HL-60 (cell line): ENCODE results near the gene TANC1.

ENCODE experiments used
- POLR2AphosphoS5 ChIP-seq: IDR thresholded peaks from 2 replicates; pipeline ENCODE4 v1.6.1; 2012; ENCODE audit warnings: low read depth
- REST ChIP-seq: IDR thresholded peaks from 2 replicates; pipeline ENCODE4 v1.6.1; 2012; ENCODE audit warnings: low read depth; ENCODE audit not compliant: insufficient replicate concordance
- SPI1 ChIP-seq: IDR thresholded peaks from 2 replicates; pipeline ENCODE4 v1.6.1; 2012; ENCODE audit warnings: low read depth, mild to moderate bottlenecking, borderline replicate concordance
- TF ChIP-seq, protein P1 (sequence below): IDR thresholded peaks from one replicate; pipeline ENCODE4 v1.5.1; 2011; ENCODE audit warnings: low read length, control low read depth, inconsistent platforms; ENCODE audit not compliant: insufficient read depth

DNA sequence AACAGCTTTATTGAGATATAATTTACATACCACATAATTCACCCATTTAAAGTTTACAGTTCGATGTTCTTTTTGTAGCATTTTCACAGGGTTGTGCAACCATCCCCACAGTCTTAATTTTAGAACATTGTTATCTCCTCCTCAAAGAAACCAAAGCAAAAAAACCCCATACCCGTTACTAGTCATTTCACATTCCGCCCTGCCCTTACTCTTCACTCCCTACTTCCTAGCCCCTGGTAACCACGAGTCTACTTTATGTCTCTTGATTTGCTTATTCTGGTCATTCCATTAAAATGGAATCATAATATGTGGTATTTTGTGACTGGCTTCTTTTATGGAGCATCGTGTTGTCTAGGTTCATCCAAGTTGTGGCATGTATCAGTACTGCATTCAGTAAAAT is 137.7 kb downstream of the TANC1 start:
- TF ChIP-seq, protein P1, sequence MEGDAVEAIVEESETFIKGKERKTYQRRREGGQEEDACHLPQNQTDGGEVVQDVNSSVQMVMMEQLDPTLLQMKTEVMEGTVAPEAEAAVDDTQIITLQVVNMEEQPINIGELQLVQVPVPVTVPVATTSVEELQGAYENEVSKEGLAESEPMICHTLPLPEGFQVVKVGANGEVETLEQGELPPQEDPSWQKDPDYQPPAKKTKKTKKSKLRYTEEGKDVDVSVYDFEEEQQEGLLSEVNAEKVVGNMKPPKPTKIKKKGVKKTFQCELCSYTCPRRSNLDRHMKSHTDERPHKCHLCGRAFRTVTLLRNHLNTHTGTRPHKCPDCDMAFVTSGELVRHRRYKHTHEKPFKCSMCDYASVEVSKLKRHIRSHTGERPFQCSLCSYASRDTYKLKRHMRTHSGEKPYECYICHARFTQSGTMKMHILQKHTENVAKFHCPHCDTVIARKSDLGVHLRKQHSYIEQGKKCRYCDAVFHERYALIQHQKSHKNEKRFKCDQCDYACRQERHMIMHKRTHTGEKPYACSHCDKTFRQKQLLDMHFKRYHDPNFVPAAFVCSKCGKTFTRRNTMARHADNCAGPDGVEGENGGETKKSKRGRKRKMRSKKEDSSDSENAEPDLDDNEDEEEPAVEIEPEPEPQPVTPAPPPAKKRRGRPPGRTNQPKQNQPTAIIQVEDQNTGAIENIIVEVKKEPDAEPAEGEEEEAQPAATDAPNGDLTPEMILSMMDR: no peak
- TF ChIP-seq REST (no peak), POLR2AphosphoS5 (no peak), SPI1 (no peak)
